HG02981 (cell line): ENCODE data around the gene SCART1.
"Not testable (repeated sequence)": the region's sequence is repeated elsewhere in the genome, so short reads cannot be mapped to it uniquely, and the experiment has no call there.

Experiments
- ATAC-seq: cut with Tn5 transposase; IDR thresholded peaks from one replicate; pipeline ENCODE4 v1.9.1; 2021; ENCODE audit warnings: mild to moderate bottlenecking, moderate library complexity; ENCODE audit not compliant: unreplicated experiment

Gene SCART1

GRCh38 chr10:133471300-133472109, 17.8 kb downstream of the SCART1 start:
- no peak for ATAC-seq

DNA sequence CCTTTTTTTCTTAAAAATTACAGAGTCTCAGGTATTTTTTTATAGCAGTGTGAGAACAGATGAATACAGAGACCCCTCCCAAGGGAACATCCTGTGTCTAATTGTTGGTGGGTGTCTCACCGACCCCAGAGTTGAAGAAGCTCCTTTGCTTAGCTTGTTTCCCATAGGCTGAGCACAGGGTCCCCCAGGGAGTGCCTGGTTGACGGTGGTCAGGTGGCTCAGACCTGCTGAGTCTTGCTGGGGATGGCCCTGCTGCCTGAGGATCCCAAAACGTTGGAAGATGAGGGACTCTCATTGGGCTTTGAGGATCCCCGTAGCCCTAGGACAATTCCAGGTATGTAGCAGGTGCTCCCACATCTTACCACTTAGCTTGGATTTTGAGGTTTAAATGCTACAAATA, 19.5 kb downstream of the SCART1 start:
- ATAC-seq: no peak

DNA sequence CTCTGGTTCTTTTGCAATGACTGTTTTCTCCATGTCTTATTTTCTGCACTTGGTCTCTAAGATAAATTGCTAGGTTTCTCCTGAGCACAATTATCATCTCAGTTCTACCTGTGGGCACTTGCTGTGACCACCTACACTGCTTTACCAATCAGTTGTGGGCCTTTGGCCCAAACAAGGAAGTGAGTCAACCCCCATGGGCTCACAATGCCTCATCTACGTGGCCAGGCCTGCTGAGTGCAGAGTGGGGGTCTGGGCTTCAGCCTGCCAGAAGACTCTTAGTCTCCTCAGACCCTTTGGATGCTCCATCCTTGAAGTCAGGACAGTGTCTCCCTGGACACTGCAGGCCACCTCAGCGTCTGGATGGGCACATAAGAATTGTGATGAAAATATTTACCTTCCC, 20.3 kb downstream of the SCART1 start:
- no peak for ATAC-seq

DNA sequence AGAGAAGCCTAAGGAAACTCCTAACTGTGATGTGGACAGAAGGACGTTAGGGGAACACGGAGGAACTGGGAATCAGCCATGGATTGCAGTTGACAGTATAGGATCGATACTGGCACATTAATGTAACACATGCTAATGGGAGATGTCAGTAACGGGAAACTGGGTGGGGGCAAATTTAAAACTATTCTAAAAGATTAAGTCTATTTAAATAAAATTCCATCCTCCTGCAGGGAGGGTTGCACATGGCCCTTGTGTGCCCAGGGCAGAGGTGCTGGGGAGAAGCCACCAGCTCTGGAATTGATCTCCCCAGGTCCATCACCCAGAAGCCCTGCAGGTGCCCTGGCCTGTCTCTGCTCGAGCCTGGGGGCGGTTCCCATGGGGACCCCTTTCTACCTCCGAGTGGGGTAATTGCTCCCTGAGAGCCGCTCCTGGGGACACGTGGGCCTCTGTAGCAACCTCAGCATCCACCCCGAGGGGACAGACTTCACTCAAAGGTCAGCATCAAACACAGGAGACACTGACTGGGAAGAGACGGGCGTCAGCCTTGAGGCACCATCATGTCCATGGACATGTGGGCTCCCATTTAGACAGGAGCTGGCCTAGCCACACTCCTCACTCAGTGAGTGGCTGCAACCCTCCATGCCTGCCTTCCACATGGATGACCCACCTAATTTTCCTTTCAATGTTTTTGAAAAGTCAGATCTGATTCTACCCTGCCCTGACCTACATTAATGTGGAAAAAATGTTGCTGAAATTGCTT, 21.1 kb downstream of the SCART1 start:
- ATAC-seq: no peak

- no peak for ATAC-seq
These were observed 21.6 kb downstream of the SCART1 start for GRCh38 chr10:133475425-133475734.

DNA sequence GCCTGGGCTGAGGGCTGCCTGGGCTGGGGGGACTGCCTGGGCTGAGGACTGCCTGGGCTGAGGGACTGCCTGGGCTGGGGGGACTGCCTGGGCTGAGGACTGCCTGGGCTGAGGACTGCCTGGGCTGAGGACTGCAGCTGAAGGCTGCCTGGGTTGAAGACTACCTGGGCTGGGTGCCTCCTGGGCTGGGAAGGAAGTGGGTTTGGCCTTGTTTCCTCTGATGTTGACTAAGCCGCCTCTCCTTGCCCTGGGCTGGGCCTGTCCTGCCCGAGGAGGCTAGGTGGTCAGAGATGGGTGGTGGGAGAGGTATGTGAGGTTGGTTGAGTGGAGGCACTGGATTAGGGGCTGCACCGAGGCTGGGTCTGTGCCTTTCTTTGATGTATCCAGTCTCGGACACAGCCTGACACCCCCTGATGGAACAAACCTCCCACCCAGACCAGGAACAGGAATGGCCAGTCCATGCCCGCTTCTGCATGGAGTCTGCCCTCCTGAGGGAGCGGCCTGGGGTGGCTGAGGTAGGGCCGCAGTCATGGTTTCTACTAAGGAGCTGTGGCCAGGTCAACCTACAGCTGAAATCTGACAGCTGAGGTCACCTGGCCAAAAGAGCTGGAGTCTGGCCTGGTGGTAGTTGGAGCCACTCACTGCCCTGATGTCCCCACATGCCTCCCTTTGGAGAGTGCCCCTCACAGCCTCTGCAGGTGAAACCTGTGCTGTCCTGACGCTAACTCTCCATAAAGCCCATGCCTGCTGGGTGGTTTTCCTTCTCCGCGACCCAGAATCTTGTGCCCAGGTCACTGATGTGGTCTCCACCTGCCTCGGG, 22.3 kb downstream of the SCART1 start:
- no peak for ATAC-seq

DNA sequence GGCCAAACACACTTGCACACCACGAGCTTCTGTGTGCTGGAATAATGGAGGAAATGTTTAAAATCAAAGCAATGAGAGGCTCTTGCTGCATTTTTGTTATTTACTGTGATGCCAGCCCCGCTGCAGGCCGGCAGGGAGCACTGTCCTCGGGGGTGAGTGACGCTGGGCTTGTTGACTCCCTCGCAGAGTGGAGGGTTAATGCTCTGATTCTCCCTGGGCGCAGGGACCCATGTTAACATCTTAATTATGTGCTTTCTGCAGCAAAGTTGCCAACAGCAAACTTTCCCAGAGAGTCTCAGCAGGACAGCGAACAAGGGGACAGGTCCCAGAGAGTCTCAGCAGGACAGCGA, 22.9 kb downstream of the SCART1 start:
- no peak for ATAC-seq

GRCh38 chr10:133481086-133481643, 27.4 kb downstream of the SCART1 start:
- ATAC-seq: no peak

GRCh38 chr10:133481657-133482056, 27.9 kb downstream of the SCART1 start:
- no peak for ATAC-seq

- no peak for ATAC-seq
These were observed 31.1 kb downstream of the SCART1 start for GRCh38 chr10:133484818-133485217.

- no peak for ATAC-seq
These were observed 33.3 kb downstream of the SCART1 start for GRCh38 chr10:133487085-133487484.

GRCh38 chr10:133488354-133488753, 34.6 kb downstream of the SCART1 start:
- no peak for ATAC-seq

- no peak for ATAC-seq
These were observed 36.3 kb downstream of the SCART1 start for GRCh38 chr10:133489816-133490588.

DNA sequence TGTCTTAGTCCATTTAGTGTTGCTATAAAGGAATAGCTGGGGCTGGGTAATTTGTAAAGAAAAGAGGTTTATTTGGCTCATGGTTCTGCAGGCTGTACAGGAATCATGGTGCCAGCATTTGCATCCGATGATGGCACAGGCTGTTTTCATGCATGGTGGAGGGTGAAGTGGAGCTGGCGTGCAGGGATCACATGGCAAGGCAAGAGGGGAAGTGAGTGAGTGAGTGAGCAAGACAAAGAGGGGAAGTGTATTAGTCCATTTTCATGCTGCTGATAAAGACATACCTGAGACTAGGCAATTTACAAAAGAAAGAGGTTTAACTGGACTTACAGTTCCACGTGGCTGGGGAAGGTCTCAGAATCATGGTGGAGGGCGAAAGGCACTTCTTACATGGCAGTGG, 39.8 kb downstream of the SCART1 start:
- not testable (repeated sequence) for ATAC-seq

- ATAC-seq: not testable (repeated sequence)
These were observed 43.6 kb downstream of the SCART1 start for GRCh38 chr10:133497363-133497762.

DNA sequence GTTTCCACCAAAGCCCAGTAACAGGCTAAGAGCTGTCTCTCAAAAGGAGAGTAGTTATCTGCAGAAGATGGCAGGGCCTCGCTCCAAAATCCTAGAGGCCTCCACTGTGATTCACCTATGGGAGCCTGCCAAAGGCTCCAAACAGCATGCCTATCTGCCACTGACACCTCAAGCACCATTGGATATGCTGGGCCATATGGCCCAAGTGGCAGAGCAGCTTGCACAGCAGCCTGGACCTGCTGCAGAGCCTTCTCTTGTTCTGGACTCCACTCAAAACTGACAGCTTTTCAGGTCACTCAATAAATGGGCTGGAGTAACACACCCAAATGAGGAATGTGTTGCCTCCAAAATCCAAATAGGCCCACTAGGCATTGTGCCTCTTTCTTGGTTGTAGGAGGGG, 45.4 kb downstream of the SCART1 start:
- ATAC-seq: not testable (repeated sequence)

- not testable (repeated sequence) for ATAC-seq
These were observed 47.2 kb downstream of the SCART1 start for GRCh38 chr10:133500897-133501296.

- no peak for ATAC-seq
These were observed 56.0 kb downstream of the SCART1 start for GRCh38 chr10:133509700-133510099.

DNA sequence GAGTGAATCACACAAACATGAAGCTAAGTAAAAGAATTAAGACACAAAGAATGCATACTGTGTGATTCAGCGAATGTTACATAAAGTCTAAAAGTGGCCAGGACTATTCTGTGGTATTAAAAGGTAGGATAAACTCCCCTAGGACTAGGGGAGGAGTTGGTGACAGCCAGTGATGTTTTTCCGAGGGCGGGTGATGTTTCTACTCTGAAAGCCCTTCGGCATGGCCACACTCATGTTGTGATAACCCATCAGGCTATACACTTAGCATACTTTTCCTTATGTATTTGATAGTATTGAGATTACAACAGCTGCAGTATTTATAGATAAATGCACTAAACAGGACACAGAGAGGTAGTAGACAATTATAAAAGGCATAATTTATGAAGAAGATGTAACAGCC, 57.7 kb downstream of the SCART1 start:
- ATAC-seq: no peak

DNA sequence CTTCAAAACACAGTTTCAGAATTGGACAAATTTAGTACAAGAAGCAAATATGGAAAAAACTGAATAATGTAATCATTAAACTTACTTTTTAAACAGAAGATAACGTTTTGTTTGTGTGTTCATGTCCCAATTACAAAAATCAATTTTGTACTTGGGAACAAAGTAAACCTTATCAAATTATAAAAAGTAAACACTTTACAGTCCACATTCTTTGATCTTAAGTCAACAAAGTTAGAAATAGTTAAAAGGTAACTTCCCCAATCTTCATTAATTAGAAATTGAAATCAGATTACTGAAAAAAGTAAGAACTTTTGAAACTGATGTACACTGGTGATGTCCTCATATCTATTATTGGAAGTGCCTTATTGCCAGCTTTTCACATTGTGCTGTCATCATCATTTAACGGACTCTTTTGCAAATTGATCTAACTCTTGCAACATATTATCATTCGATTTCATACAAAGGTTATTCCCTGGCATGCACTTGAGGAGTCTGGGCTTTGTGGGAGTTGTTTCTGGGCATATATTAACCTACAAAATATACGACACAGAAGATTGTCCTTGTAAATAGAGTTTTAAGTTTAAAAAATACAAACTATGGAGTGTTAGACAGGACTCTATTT, 58.3 kb downstream of the SCART1 start:
- no peak for ATAC-seq
